NCI-H69 (cell line): Measurements from ENCODE around the gene PCLO.

Source experiments
- DNase-seq: peaks from one replicate; lab custom pipeline; 2025; lab: John Stamatoyannopoulos, UW

Gene PCLO, protein sequence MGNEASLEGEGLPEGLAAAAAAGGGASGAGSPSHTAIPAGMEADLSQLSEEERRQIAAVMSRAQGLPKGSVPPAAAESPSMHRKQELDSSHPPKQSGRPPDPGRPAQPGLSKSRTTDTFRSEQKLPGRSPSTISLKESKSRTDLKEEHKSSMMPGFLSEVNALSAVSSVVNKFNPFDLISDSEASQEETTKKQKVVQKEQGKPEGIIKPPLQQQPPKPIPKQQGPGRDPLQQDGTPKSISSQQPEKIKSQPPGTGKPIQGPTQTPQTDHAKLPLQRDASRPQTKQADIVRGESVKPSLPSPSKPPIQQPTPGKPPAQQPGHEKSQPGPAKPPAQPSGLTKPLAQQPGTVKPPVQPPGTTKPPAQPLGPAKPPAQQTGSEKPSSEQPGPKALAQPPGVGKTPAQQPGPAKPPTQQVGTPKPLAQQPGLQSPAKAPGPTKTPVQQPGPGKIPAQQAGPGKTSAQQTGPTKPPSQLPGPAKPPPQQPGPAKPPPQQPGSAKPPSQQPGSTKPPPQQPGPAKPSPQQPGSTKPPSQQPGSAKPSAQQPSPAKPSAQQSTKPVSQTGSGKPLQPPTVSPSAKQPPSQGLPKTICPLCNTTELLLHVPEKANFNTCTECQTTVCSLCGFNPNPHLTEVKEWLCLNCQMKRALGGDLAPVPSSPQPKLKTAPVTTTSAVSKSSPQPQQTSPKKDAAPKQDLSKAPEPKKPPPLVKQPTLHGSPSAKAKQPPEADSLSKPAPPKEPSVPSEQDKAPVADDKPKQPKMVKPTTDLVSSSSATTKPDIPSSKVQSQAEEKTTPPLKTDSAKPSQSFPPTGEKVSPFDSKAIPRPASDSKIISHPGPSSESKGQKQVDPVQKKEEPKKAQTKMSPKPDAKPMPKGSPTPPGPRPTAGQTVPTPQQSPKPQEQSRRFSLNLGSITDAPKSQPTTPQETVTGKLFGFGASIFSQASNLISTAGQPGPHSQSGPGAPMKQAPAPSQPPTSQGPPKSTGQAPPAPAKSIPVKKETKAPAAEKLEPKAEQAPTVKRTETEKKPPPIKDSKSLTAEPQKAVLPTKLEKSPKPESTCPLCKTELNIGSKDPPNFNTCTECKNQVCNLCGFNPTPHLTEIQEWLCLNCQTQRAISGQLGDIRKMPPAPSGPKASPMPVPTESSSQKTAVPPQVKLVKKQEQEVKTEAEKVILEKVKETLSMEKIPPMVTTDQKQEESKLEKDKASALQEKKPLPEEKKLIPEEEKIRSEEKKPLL (N-terminal part only)

DNA sequence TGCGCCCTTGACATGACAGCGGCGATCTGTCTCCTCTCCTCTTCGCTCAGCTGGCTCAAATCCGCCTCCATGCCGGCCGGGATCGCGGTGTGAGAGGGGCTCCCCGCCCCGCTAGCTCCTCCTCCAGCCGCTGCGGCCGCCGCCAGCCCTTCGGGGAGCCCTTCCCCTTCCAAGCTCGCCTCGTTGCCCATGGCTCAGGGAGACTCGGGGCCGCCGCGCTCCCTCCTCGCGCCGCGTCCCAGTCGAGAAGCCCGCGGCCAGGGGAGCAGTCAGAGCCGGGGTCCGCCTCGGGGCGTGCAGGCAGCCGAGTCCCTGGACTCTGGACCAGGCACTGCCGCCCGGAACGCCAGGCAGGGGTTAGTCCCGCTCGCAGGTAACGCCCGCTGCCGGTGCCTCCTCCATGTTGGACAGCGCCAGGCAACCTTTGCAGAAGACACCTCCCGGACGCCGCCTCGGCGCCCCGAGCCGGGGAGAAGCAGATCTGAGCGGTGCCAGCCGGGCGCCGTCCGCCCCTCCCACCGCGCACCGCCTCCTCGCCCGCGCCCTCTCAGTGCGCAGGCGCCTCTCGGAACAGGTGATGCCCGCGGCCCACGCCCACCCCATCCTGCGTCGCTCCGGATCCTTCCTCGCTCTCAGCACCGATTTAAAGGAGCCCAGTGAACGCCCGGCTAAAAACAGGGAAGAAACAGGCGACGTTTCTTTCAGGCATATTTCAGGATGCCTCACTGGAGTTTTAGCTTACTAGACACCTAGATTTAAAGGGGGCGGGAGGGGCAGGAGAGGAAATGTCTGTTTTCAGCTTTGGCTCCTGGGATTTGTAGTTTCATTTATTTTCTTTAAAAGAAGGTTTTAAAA, at the start of gene PCLO:
PCLO (minus strand) TSS at position 483 of the 855 bp plus-strand sequence; CDS start at position 191, 292 bp downstream.
- DNase-seq, result peak; percentile 99

DNA sequence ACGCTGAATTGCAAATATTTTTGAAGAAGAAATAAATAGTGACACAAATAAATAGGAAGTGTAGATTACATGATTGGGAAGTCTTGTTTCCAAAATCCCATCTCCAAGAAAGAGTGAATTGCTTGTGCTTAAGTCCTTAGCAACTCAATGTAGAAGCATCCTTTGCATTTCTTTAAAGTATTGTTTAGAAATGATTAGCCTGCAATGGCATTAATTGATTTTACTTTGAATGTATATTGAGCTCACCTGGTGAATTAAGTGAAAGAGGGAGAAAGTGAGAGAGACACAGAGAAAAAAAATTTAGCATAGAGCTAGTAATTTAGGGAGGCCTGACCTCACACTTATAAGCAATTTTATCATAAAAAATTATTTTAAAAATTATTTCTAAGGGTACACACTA, 49.0 kb upstream of the PCLO start:
- DNase-seq, result no peak

DNA sequence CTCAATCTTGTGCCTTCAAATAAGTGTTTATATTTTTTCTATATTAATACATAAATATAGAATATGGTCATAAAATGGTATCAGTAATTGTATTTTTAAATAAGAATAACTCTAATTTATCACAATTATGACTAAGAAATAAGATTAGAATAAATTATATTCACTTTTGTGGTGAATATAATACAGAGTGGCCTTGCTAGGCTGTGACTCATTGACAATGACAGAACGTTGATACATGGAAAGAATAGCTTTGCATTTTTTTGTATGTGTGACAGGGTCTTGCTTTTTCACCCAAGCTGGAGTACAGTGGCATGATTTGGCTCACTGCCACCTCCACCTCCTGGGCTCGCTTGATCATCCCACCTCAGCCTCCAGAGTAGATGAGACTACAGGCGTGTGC, 47.8 kb upstream of the PCLO start:
- DNase-seq, result no peak

DNA sequence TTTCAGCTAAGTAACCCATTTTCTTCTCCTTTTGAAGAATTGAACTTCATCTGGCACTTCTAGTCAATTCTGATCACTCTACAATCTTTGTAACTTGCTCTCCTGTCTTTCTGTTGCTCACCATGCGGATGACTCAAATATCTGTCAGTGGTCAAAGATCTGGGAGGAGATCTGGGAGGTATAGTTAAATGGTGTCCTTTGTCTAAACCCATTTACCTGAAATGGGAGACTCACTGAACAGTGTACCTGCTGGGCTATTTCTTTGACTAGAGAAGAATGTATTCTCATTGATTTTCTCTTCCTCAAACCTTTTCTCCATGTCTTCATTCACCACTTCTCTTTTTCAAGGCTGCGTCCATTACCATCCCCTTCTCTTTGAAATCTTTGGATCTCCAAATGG, 42.0 kb upstream of the PCLO start:
- peak; percentile 37 for DNase-seq

DNA sequence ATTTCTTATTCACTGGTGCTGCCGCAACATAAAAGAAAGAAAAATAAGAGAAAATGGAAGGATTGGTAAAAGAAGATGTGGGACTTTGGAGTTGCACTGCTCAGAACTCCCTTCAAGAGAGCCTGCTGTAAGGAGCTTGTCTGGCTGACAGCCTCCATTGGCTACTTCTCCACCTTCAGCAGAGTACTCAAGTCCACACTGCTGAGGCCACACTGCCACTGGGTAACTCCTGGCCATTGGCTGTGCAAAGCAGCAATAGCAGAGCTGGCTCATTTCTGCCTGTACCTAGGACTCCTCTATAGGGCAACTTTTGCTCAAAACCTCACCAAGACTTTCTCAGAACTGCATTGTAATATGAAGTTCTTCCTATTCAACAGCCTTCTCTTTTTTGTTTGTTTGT, 38.7 kb upstream of the PCLO start:
- DNase-seq, result peak; percentile 6

DNA sequence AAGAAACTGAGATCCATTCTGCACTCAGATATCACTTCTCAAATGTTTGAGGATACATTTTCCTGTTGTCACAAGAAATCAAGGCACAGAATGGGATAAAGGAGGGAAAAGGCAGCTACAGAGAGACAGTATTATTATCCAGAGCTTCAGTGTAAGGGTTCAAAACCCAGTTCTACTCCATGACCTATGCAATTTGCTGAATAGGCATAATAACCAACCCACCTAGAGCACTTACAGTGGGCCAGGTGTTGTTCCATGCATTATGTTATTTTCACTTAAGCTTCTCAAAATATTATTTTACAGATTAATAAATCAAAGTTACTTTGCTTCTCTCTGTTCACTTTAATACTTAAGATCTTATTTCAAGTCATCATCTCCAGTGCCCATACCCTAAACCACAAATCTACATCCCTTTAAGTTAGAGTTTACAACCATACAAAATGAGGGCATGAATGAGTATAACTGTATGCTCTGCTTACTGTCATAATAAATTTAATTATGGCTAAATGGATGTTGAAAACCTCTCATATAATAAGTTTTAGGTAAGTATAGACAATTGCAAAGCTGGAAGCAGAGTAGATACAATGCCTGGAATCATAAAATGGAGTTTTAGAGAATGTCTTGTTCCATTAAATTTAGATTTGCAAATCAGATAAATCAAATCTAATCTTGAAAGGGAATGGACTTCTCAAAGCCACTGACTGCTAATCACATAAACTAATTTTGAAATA, 28.1 kb upstream of the PCLO start:
- no peak for DNase-seq

DNA sequence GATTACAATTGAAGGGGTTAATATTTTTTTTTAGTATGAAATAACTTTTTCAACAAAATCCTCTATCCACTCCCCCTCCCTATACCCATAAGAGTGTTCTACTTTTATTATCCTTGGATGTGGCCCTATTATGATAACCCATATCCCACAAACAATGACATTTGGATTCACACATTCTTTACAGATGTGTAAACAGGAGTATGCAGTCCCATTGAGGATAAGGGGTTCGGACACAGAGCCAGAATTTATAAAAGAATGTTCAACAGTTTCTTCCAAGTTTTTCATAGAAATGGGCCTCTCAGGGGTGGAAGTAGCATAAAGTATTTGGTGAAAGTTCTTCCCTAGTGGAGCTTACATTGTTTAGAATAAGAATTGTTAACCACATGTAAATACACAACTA, 16.1 kb upstream of the PCLO start:
- DNase-seq, result no peak

DNA sequence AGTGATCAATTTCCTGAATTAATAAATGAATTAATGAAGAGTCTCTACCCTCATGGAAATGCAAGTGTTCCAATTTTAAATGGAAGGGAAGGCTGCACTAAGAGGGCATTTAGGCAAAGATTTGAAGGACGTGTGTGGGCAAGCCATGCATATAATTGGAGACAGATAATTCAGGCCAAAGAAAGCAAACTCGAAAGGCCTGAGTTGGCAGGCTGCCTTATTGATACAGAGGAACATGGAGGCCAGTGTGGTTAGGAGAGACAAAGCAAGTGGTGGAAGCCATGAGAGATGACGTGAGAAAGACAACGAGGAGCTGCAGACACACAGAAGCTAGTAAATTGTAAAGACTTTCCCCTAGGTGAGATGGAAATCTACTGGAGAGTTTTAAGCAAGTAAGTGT, 15.4 kb upstream of the PCLO start:
- peak; percentile 31 for DNase-seq

DNA sequence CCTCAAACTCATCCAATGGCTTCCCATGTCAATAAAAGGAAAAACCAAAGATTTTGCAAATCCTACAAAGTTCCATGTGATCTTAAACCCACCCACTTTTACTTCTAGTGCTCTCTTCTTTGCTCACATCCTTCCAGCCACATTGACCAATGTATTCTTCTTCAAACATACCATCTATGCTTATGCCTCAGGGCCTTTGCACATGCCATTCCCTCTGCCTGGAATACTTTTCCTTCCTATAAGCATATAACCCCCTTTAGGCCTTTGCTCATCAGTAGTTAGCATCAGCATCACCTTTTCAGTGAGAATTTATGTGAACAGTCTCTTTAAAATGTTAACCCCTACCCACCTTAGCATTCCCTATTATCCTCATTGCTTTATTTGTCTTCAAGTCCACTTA, 11.0 kb upstream of the PCLO start:
- no peak for DNase-seq

DNA sequence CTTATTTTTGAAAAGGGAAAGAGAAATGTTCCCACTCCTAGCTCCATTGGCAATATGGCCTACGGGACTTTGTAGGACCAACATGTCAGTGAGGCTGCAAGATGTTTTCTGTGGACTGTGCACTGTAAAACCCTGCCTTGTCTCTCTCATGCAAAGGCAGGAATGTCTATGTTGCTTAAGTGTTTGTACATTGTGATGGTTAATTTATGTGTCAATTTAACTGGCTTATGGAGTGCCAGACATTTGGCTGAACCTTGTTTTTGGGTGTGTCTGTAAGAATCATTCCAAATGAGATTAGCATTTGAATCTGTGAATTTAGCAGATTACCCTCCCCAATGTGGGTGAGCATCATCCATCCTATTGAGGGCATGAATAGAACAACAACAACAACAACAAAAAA, 4.1 kb upstream of the PCLO start:
- DNase-seq, result no peak

DNA sequence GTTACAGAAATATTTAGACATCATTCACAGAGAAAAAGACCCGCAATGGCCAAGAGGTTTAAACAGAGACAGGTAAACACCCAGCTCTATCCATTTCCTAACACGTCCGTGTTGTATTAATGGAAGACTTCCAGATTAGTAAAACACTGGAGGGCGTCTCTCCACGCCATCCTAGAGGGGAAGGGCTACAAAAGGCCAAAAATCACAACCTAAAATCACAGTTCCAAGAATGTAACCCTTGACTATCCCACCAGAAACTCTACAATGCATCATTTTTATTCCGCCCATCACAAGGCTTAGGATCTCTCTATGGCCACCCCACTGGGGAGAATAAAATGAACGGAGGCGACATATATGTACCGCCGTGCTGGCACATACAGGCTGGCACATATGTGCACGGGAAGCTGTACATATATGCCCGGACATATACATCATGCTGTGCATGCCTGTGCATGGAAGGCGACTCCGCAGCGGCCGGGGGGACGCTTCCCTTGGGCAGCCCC, 734 bp downstream of the PCLO start:
- peak; percentile 76 for DNase-seq

DNA sequence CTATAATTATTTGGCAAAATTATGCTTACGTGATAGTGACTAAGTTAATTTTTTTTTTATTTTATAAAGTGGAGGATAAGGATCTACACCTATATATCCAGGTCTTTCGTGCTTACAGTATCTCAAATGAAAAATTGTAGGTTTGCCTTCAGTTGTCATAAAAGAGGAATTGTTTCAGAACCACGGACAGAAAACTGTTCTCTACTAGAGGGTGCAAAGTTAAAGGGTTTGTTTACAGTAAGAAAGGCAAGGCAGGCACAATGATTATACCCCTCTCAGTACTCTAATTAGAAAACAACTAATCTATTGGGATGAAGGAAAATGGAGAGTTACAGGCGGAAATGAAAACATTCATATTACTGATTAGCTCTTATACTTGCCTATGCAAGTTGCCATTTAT, 1.5 kb downstream of the PCLO start:
- peak; percentile 47 for DNase-seq

DNA sequence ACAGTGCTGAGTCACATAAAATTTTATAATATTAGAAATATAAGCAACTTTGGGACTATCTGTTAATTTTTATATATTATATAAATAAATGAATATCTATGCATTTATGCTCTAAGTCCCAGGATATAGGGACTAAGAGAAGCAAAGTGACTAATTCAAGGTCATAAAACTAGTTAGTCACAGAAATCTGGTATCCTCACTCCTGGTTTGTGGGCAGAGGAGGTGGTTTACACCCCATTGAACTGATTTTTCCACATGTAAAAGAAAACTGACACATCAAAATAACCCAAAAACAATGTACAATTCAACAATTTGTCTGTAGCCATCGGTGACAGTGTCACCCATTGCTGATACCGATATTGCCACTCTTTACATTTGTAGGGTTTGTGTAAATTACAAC, 3.0 kb downstream of the PCLO start:
- peak; percentile 8 for DNase-seq

DNA sequence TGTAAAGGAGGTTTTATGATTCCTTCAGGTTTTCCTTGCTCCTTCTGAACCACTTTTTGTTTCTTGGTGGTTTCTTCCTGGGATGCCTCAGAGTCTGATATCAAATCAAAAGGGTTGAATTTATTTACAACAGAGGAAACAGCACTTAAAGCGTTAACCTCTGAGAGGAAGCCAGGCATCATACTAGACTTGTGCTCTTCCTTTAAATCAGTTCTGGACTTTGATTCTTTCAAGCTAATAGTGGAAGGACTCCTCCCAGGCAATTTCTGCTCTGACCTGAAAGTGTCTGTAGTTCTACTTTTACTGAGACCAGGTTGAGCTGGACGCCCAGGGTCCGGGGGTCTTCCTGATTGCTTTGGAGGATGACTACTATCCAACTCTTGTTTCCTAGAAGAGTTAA, 6.7 kb downstream of the PCLO start:
- no peak for DNase-seq

DNA sequence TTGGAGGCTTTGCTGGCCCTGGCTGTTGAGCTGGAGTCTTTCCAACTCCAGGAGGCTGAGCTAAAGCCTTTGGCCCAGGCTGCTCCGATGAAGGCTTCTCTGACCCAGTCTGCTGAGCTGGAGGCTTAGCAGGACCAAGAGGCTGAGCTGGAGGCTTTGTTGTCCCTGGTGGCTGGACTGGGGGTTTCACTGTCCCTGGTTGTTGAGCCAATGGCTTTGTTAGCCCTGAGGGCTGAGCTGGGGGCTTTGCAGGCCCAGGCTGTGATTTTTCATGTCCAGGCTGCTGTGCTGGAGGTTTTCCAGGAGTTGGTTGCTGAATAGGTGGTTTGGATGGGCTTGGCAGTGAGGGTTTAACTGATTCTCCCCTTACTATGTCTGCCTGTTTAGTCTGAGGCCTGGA, 7.3 kb downstream of the PCLO start:
- DNase-seq, result no peak

DNA sequence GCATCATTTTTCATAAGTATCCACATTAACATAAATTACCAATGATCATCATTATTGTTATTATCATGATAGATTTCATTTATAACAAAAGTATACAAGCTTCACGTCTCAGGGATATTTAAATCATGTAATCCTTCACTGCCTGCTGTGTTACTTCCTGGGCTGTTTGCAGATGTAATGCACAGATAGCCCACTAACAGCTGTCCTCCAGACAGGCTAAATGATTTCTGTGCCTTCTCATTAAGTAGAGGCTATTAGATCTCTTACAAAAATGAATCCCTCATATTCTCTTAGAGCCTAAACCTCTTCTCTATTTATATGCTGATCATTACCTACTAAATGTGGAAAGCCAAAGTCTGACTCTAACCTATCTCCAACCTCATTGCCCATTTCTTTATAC, 9.3 kb downstream of the PCLO start:
- DNase-seq, result peak; percentile 60

DNA sequence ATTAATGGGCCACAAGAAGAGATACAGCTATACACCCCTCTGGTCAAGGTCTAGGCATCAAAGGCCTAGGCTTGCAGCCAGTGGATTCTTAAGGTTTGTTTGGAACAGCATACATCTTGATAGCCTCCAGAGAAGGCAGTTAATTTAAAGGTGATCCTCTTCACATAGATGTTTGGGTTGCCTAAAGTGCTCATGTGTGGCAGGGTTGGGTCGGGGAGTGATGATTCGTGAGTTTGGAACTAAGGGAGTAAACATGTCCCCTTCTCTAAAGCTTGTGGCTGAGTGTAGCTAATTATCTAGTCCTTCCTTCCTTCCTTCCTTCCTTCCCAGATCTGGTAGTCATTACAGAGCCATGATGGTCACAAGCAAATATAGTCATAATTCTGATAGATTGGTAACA, 12.4 kb downstream of the PCLO start:
- DNase-seq, result no peak

DNA sequence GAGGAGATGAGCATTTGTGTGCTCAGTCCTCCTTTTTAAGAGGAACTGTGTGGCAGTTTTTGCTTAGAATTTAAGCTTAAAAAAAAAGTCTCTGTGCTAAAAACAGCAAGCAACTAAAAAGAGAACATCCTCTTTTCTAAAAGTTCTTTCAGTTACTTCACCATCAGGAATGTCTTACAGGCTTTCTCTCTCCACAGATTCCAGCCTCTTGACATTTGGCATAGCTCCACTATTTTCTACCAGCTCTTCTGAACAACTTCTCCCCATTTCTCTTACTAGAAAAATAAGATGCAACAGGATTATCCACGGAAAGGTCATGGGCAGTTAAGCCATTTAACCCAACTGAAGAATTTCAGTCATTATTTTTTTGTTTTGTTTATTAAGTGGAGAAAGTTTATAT, 13.2 kb downstream of the PCLO start:
- no peak for DNase-seq

DNA sequence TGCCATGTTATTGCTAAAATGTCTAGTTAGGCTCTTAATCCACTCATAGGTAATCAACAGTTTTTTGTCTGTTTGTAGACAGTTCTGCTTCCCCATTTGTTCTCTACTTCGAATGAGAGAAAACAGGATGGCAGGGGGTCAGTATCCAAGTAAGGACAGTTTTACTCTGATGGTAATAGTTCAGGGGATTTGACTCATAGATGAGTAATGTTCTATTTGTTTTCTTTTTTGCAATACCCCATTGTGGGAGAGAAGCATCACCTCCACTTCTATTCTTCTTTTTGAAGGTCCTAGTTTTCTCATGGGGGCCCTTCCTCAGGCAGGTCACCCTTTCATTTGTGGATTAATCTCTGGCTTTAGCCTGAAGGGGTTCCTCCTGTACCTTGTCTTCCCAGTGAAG, 13.9 kb downstream of the PCLO start:
- DNase-seq, result no peak

DNA sequence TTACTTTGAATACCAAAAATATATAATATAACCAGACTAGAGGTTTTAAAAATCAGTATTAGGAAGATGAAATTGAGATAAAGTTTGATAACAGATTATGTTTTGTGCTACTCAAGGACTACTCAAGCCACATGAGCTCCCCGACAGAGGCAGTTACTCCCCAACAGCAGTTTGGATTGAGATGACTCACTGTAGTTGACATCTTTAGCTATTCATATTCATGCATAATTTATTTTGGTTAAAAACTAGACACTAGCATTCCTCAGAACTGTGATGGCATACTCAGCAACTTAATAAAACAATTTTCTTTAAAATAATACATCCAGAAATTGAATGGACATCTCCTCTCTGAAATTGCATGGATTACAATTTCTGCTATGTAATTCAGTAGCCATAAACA, 19.6 kb downstream of the PCLO start:
- no peak for DNase-seq

DNA sequence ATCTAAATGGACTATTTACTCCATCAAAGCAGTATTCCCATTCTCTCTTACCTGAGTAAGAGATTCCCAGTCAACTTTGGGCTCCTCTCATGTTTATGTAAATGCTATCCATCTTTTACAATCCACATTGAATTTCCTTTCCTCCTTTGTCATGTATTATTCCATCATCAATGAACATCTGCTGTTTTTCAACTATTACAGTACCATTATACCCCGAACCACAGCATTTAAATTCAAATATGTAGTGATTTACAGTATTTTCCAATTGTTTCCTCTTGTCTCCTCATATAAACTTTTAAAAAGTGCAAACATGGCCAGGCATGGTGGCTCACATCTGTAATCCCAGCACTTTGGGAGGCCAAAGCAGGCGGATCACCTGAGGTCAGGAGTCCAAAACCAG, 20.3 kb downstream of the PCLO start:
- DNase-seq, result no peak
